GM18511 (cell line): Measurements from ENCODE around the gene PRPF19.

Source experiments
- ATAC-seq: cut with Tn5 transposase; IDR thresholded peaks from one replicate; pipeline ENCODE4 v1.9.1; 2021; ENCODE audit warnings: mild to moderate bottlenecking, moderate library complexity; ENCODE audit not compliant: unreplicated experiment

Gene PRPF19

DNA sequence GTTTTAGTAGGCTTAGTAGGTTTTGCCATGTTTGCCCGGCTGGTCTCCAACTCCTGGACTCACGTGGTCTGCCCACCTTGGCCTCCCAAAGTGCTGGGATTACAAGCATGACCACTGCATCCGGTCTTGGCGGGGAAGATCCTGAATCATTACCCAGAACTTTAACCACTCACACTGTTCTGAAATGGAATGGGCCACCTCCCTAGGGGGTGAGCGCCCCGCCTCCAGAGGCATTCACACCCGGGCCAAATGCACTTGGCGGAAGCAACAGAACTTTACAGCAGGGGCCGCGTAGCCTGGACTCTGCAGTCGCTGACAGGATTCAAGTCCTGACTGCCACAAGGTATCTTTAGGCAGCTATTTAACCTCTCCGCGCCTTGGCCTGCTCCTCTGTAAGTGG, 59.1 kb downstream of the PRPF19 start:
- ATAC-seq = no peak

DNA sequence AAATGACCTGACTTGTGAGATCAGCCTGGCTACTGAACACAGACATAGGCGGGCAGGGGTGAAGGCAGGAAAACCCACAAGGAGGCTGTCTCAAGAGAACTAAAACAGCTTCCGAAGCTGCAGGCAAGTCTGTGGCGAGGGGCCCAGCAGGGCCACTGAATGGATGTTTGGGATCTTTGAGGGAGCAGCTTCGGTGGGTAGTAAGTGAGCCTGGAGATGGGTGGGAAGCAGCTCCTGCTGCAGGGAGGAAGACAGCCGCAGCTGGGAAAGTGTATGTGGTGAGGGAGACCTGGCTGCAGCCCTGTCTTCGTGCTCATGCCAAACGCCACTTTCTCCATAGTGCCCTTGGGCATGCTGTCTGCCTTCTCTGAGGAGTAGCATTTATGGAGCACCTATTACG, 61.0 kb downstream of the PRPF19 start:
- ATAC-seq = no peak

DNA sequence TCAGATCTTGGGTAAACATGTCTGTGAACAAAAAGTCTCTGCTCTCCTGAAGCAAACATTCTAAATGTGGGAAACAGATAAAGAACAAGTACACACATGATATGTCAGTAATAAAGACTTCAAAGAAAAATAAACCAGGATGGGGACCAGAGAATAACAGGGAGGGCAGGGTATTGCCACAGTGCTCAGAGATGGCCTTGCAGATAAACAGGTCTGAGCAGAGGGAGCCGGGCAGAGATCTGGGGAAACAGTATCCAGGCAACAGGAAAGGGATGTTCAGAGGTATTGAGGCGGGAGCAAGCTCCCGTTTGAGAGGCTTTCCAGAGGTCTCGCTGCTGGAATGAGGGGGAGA, 61.5 kb downstream of the PRPF19 start:
- no peak for ATAC-seq

DNA sequence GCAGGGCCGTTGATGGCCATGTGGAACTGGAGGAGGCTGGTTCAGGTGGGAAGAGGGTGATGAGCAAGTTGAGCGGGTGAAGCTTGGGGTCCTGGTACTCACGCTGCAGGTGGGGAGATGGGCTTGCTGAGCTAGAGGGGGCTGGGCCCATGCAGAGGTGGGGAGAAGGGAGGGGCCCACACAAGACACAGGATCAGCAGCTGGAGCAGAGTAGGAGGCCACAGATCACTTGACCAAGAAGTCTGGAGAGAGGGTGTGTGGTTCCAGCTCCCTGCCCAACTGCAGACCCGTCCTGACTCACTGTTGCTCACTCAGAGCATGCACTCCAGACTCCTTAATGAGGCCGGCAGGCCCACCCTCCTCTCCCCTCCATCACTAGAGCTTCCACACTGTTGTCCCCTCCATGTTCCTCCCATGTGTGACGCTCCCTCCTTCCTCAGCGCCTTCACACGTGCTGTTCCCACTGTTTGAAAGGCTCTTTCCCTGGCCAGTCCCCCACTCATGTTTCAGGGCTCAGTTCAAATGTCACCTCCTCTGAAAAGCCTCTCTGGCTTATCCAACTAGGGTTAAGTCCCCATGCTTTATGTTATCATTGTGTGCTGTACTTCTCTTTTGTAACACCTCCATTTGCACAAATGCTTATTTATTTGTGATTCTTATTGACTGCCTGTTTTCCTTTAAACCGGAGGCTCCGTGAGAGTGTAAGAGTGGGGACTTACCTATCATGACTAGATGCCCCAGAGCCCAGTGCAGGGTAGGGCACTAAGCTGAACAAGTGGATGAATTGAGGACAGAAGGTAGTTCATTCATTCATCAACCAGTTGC, 62.1 kb downstream of the PRPF19 start:
- ATAC-seq = no peak

DNA sequence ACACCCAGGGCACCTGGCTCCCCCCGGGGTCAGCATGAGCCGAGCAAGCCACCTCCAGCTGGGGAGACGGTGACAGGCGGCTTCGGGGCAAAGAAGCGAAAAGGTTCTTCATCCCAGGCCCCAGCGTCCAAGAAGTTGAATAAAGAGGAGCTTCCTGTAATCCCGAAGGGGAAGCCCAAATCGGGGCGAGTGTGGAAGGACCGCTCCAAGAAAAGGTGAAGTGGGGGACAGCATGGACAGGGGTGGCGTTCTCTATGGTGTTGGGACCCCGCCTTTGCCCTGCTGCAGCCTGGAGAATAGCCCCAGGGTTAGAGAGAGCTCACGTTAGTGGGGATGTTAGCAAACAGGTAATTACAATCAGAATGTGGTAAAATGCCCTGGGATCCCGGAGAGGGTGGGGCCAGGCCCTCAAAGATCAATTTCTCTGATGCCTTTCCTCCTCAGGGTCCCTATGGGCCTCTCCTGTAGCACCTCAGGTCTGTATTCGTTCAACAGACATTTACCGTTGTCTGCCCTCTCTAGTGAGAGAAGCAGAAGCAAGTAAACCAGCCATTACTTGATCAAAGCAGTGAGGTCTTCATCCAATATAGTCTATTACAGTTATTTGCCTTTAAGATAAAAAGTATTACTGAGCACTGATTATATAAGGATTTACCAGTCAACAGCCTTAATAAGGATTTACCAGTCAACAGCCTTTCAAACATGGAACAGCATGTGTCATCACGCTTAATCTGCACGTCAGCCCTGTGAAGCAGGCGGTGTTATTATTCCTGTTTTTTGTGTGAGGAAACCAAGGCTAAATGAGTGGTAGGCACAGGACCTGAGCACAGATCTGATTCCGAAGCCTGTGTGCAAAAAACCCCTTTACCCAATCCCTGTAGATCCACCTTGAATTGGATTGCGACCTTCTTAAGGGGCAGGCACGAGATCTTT, 63.5 kb downstream of the PRPF19 start:
- no peak for ATAC-seq

DNA sequence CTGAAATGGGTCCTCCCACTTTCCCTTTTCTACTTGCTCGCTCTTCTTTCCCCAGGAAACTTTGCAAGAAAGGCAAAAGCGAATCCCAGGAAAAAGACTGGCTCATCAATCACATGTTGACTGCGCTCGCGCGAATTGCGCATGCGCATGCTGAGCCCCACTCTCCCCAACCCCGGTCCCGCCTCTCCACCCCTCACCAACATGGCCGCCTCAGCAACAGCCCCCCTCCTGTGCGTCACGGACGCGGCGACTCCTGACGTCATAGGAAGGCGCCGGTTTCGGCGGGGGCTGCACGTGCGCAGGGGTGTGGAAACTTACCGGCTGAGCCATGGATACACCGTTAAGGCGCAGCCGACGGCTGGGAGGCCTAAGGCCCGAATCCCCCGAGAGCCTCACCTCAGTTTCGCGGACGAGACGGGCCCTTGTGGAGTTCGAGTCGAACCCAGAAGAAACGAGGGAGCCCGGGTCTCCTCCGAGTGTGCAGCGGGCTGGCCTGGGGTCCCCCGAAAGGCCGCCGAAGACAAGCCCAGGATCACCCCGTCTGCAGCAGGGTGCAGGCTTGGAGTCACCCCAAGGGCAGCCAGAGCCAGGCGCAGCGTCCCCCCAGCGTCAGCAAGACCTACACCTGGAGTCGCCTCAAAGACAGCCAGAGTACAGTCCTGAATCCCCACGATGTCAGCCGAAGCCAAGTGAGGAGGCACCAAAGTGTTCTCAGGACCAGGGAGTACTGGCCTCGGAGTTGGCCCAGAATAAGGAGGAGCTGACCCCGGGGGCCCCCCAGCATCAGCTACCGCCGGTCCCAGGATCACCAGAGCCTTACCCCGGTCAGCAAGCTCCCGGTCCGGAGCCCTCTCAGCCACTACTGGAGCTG, 64.4 kb downstream of the PRPF19 start, which contains the start of gene CCDC86:
Gene CCDC86 (plus strand): TSS at position 317 of the 871 bp plus-strand sequence. CDS start 12 bp downstream, at position 329.
- peak; percentile 86 for ATAC-seq
